DND-41 (cell line): Measurements from ENCODE around the gene ANKMY2.

Experiments used
- EZH2 ChIP-seq: IDR thresholded peaks from 3 replicates; pipeline ENCODE4 v1.6.1; 2012; ENCODE audit warnings: borderline replicate concordance, low read depth, mild to moderate bottlenecking, moderate library complexity, low read length, inconsistent platforms; ENCODE audit not compliant: severe bottlenecking
- TF ChIP-seq, protein P1 (sequence below): IDR thresholded peaks from 2 replicates; pipeline ENCODE4 v1.5.1; 2012; ENCODE audit warnings: borderline replicate concordance, low read length, moderate library complexity, mild to moderate bottlenecking; ENCODE audit not compliant: poor library complexity, severe bottlenecking; ENCODE audit errors: extremely low read depth

GRCh38 chr7:16694806-16695205, 49.3 kb upstream of the ANKMY2 start:
- TF ChIP-seq, protein P1, sequence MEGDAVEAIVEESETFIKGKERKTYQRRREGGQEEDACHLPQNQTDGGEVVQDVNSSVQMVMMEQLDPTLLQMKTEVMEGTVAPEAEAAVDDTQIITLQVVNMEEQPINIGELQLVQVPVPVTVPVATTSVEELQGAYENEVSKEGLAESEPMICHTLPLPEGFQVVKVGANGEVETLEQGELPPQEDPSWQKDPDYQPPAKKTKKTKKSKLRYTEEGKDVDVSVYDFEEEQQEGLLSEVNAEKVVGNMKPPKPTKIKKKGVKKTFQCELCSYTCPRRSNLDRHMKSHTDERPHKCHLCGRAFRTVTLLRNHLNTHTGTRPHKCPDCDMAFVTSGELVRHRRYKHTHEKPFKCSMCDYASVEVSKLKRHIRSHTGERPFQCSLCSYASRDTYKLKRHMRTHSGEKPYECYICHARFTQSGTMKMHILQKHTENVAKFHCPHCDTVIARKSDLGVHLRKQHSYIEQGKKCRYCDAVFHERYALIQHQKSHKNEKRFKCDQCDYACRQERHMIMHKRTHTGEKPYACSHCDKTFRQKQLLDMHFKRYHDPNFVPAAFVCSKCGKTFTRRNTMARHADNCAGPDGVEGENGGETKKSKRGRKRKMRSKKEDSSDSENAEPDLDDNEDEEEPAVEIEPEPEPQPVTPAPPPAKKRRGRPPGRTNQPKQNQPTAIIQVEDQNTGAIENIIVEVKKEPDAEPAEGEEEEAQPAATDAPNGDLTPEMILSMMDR, result no peak
- TF ChIP-seq EZH2, result no peak
